Thyroid gland (tissue), 4 donors: ENCODE measurements around the gene GRIK4. TPM values are rescaled to one million over a fixed set of nuclear protein-coding genes. Genes with fewer than 3 reads are reported as not detected.
"Not testable (repeated sequence)": the region's sequence is repeated elsewhere in the genome, so short reads cannot be mapped to it uniquely, and the experiment has no call there.

Source experiments
- DNase-seq, 2 donors: peaks; one replicate each; pipeline ENCODE4 v3.0.0-alpha.2; 2019
- H3K27ac ChIP-seq, 3 donors: fragments of 200-600 bp; sonication (generic); 1 replicate in 2 of 3; 2 replicates in 1 of 3; pipeline ENCODE4 v1.5.1; 2016 to 2019; ENCODE audit warnings: mild to moderate bottlenecking in 1 of 3, moderate library complexity in 1 of 3
- H3K27me3 ChIP-seq: fragments of 200-600 bp; sonication (generic); one replicate; pipeline ENCODE4 v1.5.1; 2019
- H3K36me3 ChIP-seq, 2 donors: fragments of 200-600 bp; sonication (generic); one replicate each; pipeline ENCODE4 v1.5.1; 2016 to 2019
- H3K4me1 ChIP-seq, 2 donors: fragments of 200-600 bp; sonication (generic); one replicate each; pipeline ENCODE4 v1.5.1; 2017 to 2019
- H3K4me3 ChIP-seq, 3 donors: fragments of 200-600 bp; sonication (generic); replicated peaks in 1 of 3; 1 replicate in 2 of 3; 2 replicates in 1 of 3; pipeline ENCODE4 v1.5.1; 2016; ENCODE audit warnings: mild to moderate bottlenecking in 1 of 3
- H3K9me3 ChIP-seq: fragments of 200-600 bp; sonication (generic); one replicate; pipeline ENCODE4 v1.5.1; 2017
- CTCF ChIP-seq, 6 experiments: fragments of 200-600 bp in 3 of 6; fragments of 450-650 bp in 3 of 6; sonication (generic) in 3 of 6; IDR thresholded peaks; one replicate each; pipeline ENCODE4 v1.5.1; 2016 to 2019; ENCODE audit warnings: antibody characterized with exemption in 6 of 6, mild to moderate bottlenecking in 2 of 6, inconsistent platforms in 1 of 6, moderate library complexity in 1 of 6
- POLR2A ChIP-seq, 2 donors: fragments of 450-650 bp; IDR thresholded peaks; one replicate each; pipeline ENCODE4 v1.6.1; 2017; ENCODE audit warnings: antibody characterized with exemption in 2 of 2, mild to moderate bottlenecking in 2 of 2, moderate library complexity in 1 of 2
- WGBS, 2 donors: methylation state at CpG; one replicate each; pipeline ENCODE4 v1.1.5; 2017; 5-methylcytosine and 5-hydroxymethylcytosine counted together
- intact Hi-C: fragments of 100-400 bp; cut with DNase I; formaldehyde crosslinking; loops from one replicate; pipeline ENCODE4 v1.15.1; 2023
- total RNA-seq, 4 donors: library from RNA; depleted of rRNA; stranded (reverse); fragments of >200 nt; gene quantifications; one replicate each; pipeline ENCODE4 v1.2.3, GENCODE V29; 2016

Gene GRIK4
- total RNA-seq, 4 donors from 2014 or later: 0.54 to 3.7 (median 0.99) TPM

GRCh38 chr11:120784566-120785251, 273.2 kb downstream of the GRIK4 start:
- no peaks in the 10 kb centered on the region for H3K4me1 ChIP-seq
- H3K4me3 ChIP-seq: no peak overlapping the region
- intact Hi-C loops: no loop called here
- DNase-seq: no peak
- no peaks in the 10 kb centered on the region for H3K36me3 ChIP-seq
- 90 to 92% methylated on average over 12 of the region's 12 CpGs for WGBS, 2 donors
- no peaks in the 10 kb centered on the region for H3K27me3 ChIP-seq
- TF ChIP-seq POLR2A (IDR thresholded peaks at IDR 0.05) (no peak), CTCF (IDR thresholded peaks at IDR 0.05) (no peak)
- no peaks in the 10 kb centered on the region for H3K9me3 ChIP-seq
- H3K27ac ChIP-seq: no peak overlapping the region

- 82 to 83% methylated on average over 9 of the region's 9 CpGs for WGBS, 2 donors
Measured at GRCh38 chr11:120785576-120785975, 274.0 kb downstream of the GRIK4 start.

GRCh38 chr11:120786206-120786735, 274.7 kb downstream of the GRIK4 start:
- DNase-seq: no peak
- H3K4me1 ChIP-seq: no peaks in the 10 kb centered on the region
- intact Hi-C loops: no loop called here
- no peak overlapping the region for H3K4me3 ChIP-seq
- no peak for TF ChIP-seq CTCF (IDR thresholded peaks at IDR 0.05)
- TF ChIP-seq POLR2A (IDR thresholded peaks at IDR 0.05): no peak
- H3K27ac ChIP-seq: no peak overlapping the region
- no peaks in the 10 kb centered on the region for H3K27me3 ChIP-seq
- no peaks in the 10 kb centered on the region for H3K36me3 ChIP-seq
- 96 to 100% methylated on average over 4 of the region's 4 CpGs for WGBS, 2 donors
- H3K9me3 ChIP-seq: no peaks in the 10 kb centered on the region

More at GRCh38 chr11:120785576-120785975, 274.0 kb downstream of the GRIK4 start:
- Histone ChIP-seq H3K36me3 (no peaks in the 10 kb centered on the region), H3K4me1 (no peaks in the 10 kb centered on the region), H3K27ac (no peak overlapping the region), H3K9me3 (no peaks in the 10 kb centered on the region), H3K27me3 (no peaks in the 10 kb centered on the region), H3K4me3 (no peak overlapping the region)
- TF ChIP-seq POLR2A (IDR thresholded peaks at IDR 0.05) (no peak), CTCF (IDR thresholded peaks at IDR 0.05) (no peak)
- DNase-seq: no peak
- intact Hi-C loops: no loop called here

GRCh38 chr11:120787224-120787623, 275.7 kb downstream of the GRIK4 start:
- 93 to 95% methylated on average over 8 of the region's 9 CpGs for WGBS, 2 donors
- DNase-seq, intact Hi-C loops, H3K4me3 ChIP-seq, H3K36me3 ChIP-seq, H3K27me3 ChIP-seq, H3K9me3 ChIP-seq, H3K27ac ChIP-seq, H3K4me1 ChIP-seq: not testable (repeated sequence)

GRCh38 chr11:120789391-120789790, 277.8 kb downstream of the GRIK4 start:
- no peak for DNase-seq
- TF ChIP-seq CTCF (IDR thresholded peaks at IDR 0.05) (no peak), POLR2A (IDR thresholded peaks at IDR 0.05) (no peak)
- Histone ChIP-seq H3K36me3 (no peaks in the 10 kb centered on the region), H3K4me3 (no peak overlapping the region), H3K27me3 (no peaks in the 10 kb centered on the region), H3K27ac (no peak overlapping the region), H3K4me1 (no peaks in the 10 kb centered on the region), H3K9me3 (no peaks in the 10 kb centered on the region)
- 85% methylated on average over 9 of the region's 9 CpGs for WGBS, 2 donors
- intact Hi-C loops: no loop called here
